Stomach (tissue), 4 donors: Measurements from ENCODE around the gene LGI1.

Experiments
- POLR2A ChIP-seq, 4 donors: fragments of 450-650 bp; IDR thresholded peaks; one replicate each; pipeline ENCODE4 v1.6.1; 2016; ENCODE audit warnings: antibody characterized with exemption in 4 of 4, control low read depth in 2 of 4, mild to moderate bottlenecking in 1 of 4, moderate library complexity in 1 of 4
- POLR2AphosphoS5 ChIP-seq, 3 donors: sonication (generic); formaldehyde crosslinking; IDR thresholded peaks; one replicate each; pipeline ENCODE4 v1.6.1; 2016; ENCODE audit warnings: antibody characterized with exemption in 3 of 3
- TF ChIP-seq, protein P1 (sequence below), 7 experiments: fragments of 450-650 bp in 4 of 7; fragments of 200-600 bp in 3 of 7; sonication (generic) in 3 of 7; IDR thresholded peaks; one replicate each; pipeline ENCODE4 v1.5.1; 2016 to 2019; ENCODE audit warnings: antibody characterized with exemption in 7 of 7, control low read depth in 2 of 7, mild to moderate bottlenecking in 1 of 7

DNA sequence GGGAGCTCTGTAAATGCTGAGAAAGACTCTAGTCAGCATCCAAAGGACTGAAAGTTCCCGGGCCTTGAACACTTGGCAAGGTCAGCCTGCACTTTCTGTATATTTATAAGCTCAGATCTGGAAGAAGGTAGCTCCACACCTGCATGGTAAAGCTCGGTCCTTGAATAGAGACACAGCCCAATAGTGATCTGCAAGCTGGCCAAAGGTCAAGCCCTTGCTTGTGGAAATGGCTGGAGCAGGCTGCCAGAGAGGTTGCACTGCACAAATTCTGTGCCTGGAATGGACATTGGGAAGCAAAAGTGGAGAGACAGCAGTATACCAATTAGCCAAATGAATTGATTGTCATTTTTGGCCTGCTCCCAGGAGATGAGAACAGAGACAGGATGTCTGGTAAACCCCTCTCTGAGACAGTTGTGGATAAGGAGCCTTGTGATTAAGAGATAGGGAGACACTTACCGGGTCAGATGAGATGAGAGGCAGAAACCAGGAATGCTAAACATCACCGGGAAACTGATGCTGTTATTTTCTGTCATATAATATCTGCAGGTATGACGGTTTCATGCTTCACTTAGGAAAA is 47.3 kb upstream of the LGI1 start:
- TF ChIP-seq, protein P1, sequence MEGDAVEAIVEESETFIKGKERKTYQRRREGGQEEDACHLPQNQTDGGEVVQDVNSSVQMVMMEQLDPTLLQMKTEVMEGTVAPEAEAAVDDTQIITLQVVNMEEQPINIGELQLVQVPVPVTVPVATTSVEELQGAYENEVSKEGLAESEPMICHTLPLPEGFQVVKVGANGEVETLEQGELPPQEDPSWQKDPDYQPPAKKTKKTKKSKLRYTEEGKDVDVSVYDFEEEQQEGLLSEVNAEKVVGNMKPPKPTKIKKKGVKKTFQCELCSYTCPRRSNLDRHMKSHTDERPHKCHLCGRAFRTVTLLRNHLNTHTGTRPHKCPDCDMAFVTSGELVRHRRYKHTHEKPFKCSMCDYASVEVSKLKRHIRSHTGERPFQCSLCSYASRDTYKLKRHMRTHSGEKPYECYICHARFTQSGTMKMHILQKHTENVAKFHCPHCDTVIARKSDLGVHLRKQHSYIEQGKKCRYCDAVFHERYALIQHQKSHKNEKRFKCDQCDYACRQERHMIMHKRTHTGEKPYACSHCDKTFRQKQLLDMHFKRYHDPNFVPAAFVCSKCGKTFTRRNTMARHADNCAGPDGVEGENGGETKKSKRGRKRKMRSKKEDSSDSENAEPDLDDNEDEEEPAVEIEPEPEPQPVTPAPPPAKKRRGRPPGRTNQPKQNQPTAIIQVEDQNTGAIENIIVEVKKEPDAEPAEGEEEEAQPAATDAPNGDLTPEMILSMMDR (IDR thresholded peaks at IDR 0.05) = no peak
- no peak for TF ChIP-seq POLR2AphosphoS5 (IDR thresholded peaks at IDR 0.05)
- TF ChIP-seq POLR2A (IDR thresholded peaks at IDR 0.05) = no peak
